Adipose tissue (tissue), 3 donors: ENCODE measurements around the gene FOXP1. TPM values are rescaled to one million over a fixed set of nuclear protein-coding genes. Genes with fewer than 3 reads are reported as not detected.

Source experiments
- H3K27ac ChIP-seq: one replicate; pipeline ENCODE4 v1.5.1; 2013; ENCODE audit warnings: low read depth, low read length
- WGBS, 3 donors: extraction: QIAGEN DNeasy Blood & Tissue Kit; methylation state at CpG; one replicate each; pipeline ENCODE4 v1.1.7; 2013; 5-methylcytosine and 5-hydroxymethylcytosine counted together
- polyA plus RNA-seq, 3 donors: library from polyadenylated mRNA; stranded (reverse); fragments of 200-250 nt; gene quantifications; one replicate each; pipeline ENCODE4 v1.2.3, GENCODE V29; 2013
- donor health status: healthy with polysubstance abuse.
- donor health status: Bipolar disorder and iron deficiency.
- donor health status: healthy.

Gene FOXP1
- polyA plus RNA-seq, 3 donors: 6.3 to 19.2 (median 11.4) TPM

GRCh38 chr3:71102111-71102983, 481.2 kb downstream of the FOXP1 start:
- WGBS, 3 donors: 46 to 69% (median 48%) methylated on average over 11 of the region's 11 CpGs
- no peak overlapping the region for H3K27ac ChIP-seq

DNA sequence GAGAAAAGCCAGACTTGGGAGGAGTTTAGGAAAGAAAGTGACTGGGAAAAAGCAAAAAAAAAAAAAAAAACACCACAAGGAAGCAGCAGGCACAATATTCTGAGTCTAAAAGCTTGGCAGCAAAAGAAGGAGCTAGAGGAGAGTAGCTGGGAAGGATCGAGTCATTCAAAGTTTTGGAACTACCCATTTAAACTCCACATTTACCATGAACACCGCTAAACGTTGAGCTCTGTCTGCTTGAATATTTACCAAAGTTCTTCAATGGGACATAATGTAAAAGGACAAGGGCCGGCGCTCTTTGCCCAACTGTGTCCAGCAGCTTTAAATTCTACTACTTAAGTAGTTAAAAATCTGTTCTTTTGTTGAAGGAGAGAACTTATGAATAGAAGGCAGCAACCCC, 481.9 kb downstream of the FOXP1 start:
- H3K27ac ChIP-seq: no peak overlapping the region
- WGBS, 3 donors: 64 to 85% (median 76%) methylated on average over 5 of the region's 5 CpGs

DNA sequence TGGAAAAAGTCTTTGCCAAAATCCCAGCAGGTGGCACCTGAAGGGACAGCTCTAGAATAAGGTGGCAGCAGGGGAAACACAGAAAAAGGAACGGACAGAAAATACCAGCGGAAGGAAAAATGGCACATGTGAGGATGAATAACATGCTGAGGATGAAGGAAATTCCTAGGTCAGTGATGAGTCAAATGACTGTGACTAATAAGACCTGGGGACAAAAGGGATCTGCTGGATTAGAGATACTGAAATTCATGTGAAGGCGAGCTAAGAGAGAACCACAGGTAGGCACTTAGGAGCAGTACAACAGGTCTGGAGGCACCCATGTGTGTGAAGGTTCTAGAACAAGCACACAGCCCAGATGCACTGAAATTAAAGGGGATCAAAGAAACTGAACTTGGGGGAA, 482.5 kb downstream of the FOXP1 start:
- WGBS, 3 donors: 85 to 90% (median 90%) methylated on average over 3 of the region's 3 CpGs
- no peak overlapping the region for H3K27ac ChIP-seq

DNA sequence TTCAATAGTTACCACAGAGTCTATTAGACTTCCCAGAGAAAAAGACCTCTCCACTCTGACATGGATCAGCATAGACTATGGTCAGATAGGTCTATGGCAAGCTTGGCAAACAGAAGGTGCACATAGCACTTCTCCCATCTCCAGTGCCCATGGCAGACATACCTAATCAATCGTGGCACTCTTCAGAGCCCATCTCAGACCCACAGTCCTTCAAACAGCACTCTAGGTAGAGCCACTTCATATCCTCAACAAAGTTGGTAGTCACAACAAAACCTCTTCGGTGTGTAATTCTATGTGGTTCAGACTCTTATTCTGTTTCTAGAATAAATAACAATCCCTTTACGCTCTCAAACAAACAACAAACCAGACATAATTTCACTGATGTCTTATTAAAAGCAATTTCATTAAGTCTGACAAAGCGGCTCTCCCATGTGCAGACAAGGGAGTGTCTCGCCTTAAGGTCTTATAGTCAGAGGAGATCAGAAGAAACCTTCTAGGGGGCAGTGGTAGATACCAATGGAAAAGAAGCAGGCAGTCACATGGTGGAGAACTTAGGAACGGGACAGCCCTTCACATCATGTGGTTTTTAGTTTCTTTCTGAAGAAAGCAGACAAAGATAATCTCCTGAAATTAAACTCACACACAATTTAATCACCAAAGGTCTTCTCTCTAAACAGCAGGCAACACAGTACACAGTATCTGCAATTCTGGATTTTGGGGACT, 483.4 kb downstream of the FOXP1 start:
- H3K27ac ChIP-seq: no peak overlapping the region
- WGBS, 3 donors: 71 to 77% (median 74%) methylated on average over 6 of the region's 6 CpGs

- H3K27ac ChIP-seq: no peak overlapping the region
- 75 to 83% (median 80%) methylated on average over 5 of the region's 5 CpGs for WGBS, 3 donors
These were observed 486.0 kb downstream of the FOXP1 start for GRCh38 chr3:71097557-71097956.

GRCh38 chr3:71095511-71096291, 487.8 kb downstream of the FOXP1 start:
- H3K27ac ChIP-seq: no peak overlapping the region

DNA sequence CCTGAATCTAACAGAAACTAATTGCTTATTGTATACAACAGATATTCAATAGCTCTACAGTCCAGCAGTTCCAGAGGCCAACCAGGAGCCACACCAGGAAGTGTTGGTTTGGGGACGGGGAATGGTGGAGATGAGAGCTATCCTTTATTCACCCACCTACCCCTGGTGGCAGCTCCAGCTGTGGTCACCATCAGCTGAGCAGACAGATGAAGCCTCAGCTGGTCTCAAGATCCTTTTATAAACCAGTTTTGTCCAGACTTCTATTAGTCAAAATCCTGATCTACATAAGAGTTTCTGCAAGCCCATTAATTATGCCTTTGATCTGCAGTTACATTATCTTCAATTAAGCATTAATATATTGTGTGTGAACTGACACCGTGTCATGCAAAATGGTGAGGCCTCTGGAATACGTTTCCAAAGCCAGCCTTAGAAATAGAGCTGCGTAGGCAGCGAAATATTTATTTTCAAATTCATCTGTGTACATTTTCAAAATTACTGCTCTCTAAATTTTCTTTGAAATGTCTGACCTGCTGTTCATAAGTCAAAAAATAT, 488.8 kb downstream of the FOXP1 start:
- 96 to 98% (median 97%) methylated on average over 5 of the region's 5 CpGs for WGBS, 3 donors
- no peak overlapping the region for H3K27ac ChIP-seq

More at GRCh38 chr3:71095511-71096291, 487.8 kb downstream of the FOXP1 start:
- 47 to 77% (median 71%) methylated on average over 1 of the region's 1 CpG for WGBS, 3 donors

DNA sequence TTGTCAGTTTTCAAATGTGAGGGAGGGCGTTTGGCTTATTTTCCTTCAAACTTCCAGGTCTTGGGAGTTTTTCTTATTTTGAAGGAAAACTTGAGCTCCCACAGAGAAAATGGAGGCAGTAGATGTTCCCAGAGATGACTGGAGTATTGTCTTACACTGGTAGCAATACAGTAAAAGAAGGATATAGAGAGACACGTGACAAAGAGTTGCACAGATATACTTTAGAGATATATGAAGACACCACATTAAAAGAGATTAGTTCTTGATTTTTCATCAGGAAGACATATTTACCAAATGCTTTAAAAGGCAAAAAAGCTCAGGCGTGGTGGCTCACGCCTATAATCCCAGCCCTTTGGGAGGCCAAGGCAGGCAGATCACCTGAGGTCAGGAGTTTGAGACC, 490.9 kb downstream of the FOXP1 start:
- 92 to 95% (median 94%) methylated on average over 4 of the region's 4 CpGs for WGBS, 3 donors
- no peak overlapping the region for H3K27ac ChIP-seq

- WGBS, 3 donors: 74 to 89% (median 88%) methylated on average over 3 of the region's 3 CpGs
- H3K27ac ChIP-seq: no peak overlapping the region
These were observed 493.3 kb downstream of the FOXP1 start for GRCh38 chr3:71090207-71090606.

DNA sequence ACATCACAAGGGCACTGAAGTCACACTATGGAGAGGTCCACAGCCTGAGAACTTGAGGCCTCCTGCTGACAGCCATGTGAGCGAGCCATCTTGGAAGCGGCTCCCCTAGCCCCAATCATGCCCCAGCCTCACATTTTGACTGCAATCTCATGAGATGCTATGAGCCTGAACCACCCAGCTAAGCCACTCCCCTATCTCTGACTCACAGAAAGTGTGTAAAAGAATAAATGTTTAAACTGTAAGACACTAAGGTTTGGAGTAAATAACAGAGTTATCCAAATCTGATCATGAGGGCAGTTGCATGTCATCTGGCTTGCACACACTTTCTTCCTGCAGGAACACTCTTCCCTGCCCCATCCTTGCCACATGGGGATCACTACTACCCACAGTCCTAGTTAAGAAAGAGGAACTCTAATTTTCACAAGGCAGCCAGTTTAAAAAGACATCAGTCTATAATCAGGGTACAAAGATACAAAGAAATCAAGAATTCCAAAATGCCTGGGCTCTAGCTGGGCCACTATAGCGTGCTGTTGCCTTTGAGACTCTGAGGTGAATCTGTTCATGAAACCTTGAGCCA, 494.2 kb downstream of the FOXP1 start:
- 95 to 96% (median 96%) methylated on average over 3 of the region's 3 CpGs for WGBS, 3 donors
- H3K27ac ChIP-seq: no peak overlapping the region

DNA sequence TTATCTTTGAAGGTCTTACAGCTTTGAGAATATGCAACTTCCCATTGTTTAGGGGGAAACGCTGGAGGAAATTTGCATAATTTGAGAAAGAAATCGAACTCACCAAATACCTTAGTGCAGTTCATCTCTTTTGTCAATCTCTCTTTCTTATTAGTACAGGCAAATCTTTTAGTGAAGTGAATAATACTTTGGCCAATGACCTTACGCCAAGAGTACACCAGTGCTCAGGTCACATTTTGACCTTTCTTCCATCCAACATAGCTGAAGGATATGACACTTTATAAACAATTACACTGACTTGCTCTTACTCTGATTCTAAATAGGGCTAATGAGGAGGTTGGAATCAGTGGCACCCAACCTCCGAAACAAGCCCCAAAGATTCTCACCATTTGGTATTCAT, 494.8 kb downstream of the FOXP1 start:
- H3K27ac ChIP-seq: no peak overlapping the region
- 75 to 95% (median 85%) methylated on average over 4 of the region's 4 CpGs for WGBS, 3 donors

- 85 to 92% (median 90%) methylated on average over 8 of the region's 8 CpGs for WGBS, 3 donors
- H3K27ac ChIP-seq: no peak overlapping the region
These were observed 495.4 kb downstream of the FOXP1 start for GRCh38 chr3:71088019-71088708.

DNA sequence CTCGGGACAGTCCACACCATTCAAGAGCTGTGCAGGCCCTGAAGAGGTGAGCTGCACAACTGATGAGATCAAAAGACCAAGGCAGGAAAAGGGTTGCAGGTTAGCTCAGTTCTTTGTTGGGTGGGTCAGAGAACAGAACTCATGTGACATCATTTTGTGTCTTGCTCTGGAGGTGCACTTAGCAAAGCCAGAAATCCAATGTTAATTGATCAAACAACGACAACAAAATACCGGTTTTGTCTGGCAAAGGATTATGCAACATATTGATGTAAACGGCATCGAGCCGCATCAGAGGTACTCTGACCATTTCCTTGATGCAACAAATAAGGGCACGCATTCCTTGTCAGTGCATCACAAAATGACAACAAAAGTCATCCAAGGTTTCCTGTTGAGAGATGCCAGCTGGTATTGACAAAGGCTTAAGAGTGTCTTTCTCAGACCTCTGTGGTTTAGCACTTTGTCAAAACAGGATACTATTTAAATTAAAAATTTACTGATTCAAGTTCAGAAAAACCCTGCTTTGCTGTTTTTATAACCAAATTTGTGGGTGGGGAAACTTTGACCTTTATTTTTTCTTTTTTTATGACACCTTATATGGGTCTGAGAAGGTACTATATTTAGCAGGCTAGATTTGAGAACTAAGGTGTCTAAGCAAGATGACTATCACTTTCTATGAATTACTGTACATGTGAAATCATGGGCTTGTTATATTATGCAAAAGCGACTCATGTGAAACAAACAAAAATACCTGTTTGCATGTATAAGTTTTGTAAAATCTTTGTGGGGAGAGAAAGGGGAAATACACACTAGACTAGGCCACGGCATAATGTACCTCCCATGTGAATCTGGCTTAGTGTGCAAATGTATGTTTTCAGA, 496.1 kb downstream of the FOXP1 start:
- 74 to 78% (median 76%) methylated on average over 9 of the region's 9 CpGs for WGBS, 3 donors
- no peak overlapping the region for H3K27ac ChIP-seq

GRCh38 chr3:71086777-71087142, 496.8 kb downstream of the FOXP1 start:
- WGBS, 3 donors: 90 to 92% (median 91%) methylated on average over 4 of the region's 4 CpGs
- H3K27ac ChIP-seq: no peak overlapping the region

GRCh38 chr3:71083726-71084131, 499.8 kb downstream of the FOXP1 start:
- WGBS, 3 donors: 82 to 88% (median 82%) methylated on average over 3 of the region's 3 CpGs
- no peak overlapping the region for H3K27ac ChIP-seq

DNA sequence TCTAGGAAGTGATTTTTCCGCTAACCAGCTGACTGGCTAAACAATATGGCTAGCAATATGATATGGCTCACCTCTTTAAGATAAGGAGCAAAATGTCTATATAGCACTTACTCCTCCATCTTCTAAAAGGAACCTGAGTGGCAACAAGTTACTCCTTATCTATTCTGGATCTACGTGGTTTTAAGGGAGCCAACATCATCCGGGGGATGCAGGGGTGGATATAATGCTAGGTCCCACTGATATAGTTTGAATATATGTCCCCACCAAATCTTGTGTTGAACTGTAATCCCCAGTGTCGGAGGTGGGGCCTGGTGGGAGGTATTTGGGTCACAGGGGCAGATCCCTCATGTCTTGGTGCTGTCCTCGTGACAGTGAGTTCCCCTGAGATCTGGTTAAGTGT, 500.7 kb downstream of the FOXP1 start:
- 83 to 97% (median 89%) methylated on average over 5 of the region's 5 CpGs for WGBS, 3 donors
- H3K27ac ChIP-seq: no peak overlapping the region

GRCh38 chr3:71080517-71081083, 502.9 kb downstream of the FOXP1 start:
- 76 to 98% (median 90%) methylated on average over 4 of the region's 4 CpGs for WGBS, 3 donors
- no peak overlapping the region for H3K27ac ChIP-seq
